Muscle layer of colon (tissue), 2 donors: ENCODE results near the gene MAP4K1.

Experiments
- H3K27ac ChIP-seq: one replicate; pipeline ENCODE4 v1.7.0; 2013; ENCODE audit warnings: low read depth, mild to moderate bottlenecking, low read length, moderate library complexity
- H3K27me3 ChIP-seq, 2 donors: one replicate each; pipeline ENCODE4 v1.7.0; 2013; ENCODE audit warnings: low read length in 2 of 2, mild to moderate bottlenecking in 2 of 2; ENCODE audit not compliant: insufficient read depth in 2 of 2, control insufficient read depth in 1 of 2
- H3K36me3 ChIP-seq: one replicate; pipeline ENCODE4 v1.7.0; 2013; ENCODE audit warnings: mild to moderate bottlenecking, low read length; ENCODE audit not compliant: insufficient read depth
- H3K4me1 ChIP-seq: one replicate; pipeline ENCODE4 v1.7.0; 2013; ENCODE audit warnings: mild to moderate bottlenecking, low read length; ENCODE audit not compliant: insufficient read depth
- H3K4me3 ChIP-seq, 2 donors: one replicate each; pipeline ENCODE4 v1.7.0; 2013; ENCODE audit warnings: low read length in 2 of 2, low read depth in 1 of 2, mild to moderate bottlenecking in 1 of 2, moderate library complexity in 1 of 2
- H3K9ac ChIP-seq: one replicate; pipeline ENCODE4 v1.7.0; 2013; ENCODE audit warnings: low read length
- H3K9me3 ChIP-seq: one replicate; pipeline ENCODE4 v1.7.0; 2013; ENCODE audit warnings: mild to moderate bottlenecking, low read length
- donor health status: abdominal sarcoma.
- donor health status: Adenocarcinoma of cecum.

MAP4K1 gene

GRCh38 chr19:38549061-38549460 lies 68.7 kb downstream of the MAP4K1 start:
- Histone ChIP-seq H3K9ac (no peak overlapping the region), H3K27me3 (no peaks in the 10 kb centered on the region), H3K4me3 (no peak overlapping the region), H3K4me1 (peaks cover 7% of the 10 kb centered on the region), H3K36me3 (no peaks in the 10 kb centered on the region), H3K27ac (no peak overlapping the region), H3K9me3 (no peaks in the 10 kb centered on the region)

GRCh38 chr19:38547421-38547820 lies 70.3 kb downstream of the MAP4K1 start:
- Histone ChIP-seq H3K27me3 (no peaks in the 10 kb centered on the region), H3K4me3 (no peak overlapping the region), H3K9ac (no peak overlapping the region), H3K36me3 (no peaks in the 10 kb centered on the region), H3K27ac (no peak overlapping the region), H3K4me1 (peaks cover 10% of the 10 kb centered on the region), H3K9me3 (no peaks in the 10 kb centered on the region)

GRCh38 chr19:38545596-38545995 lies 72.2 kb downstream of the MAP4K1 start:
- Histone ChIP-seq H3K4me1 (peaks cover 10% of the 10 kb centered on the region), H3K36me3 (no peaks in the 10 kb centered on the region), H3K27me3 (no peaks in the 10 kb centered on the region), H3K9ac (no peak overlapping the region), H3K4me3 (no peak overlapping the region), H3K9me3 (no peaks in the 10 kb centered on the region), H3K27ac (no peak overlapping the region)

- no peak overlapping the region for H3K27ac ChIP-seq
- no peaks in the 10 kb centered on the region for H3K9me3 ChIP-seq
- H3K4me3 ChIP-seq = no peak overlapping the region
- no peak overlapping the region for H3K9ac ChIP-seq
- H3K4me1 ChIP-seq = peaks cover 10% of the 10 kb centered on the region
- H3K36me3 ChIP-seq = no peaks in the 10 kb centered on the region
- H3K27me3 ChIP-seq = no peaks in the 10 kb centered on the region
These were observed 73.0 kb downstream of the MAP4K1 start for GRCh38 chr19:38544569-38545315.

- Histone ChIP-seq H3K9ac (no peak overlapping the region), H3K36me3 (no peaks in the 10 kb centered on the region), H3K4me1 (peaks cover 10% of the 10 kb centered on the region), H3K27ac (no peak overlapping the region), H3K27me3 (no peaks in the 10 kb centered on the region), H3K9me3 (no peaks in the 10 kb centered on the region), H3K4me3 (no peak overlapping the region)
These were observed 73.8 kb downstream of the MAP4K1 start for GRCh38 chr19:38543807-38544568.

GRCh38 chr19:38543286-38543806 lies 74.4 kb downstream of the MAP4K1 start:
- H3K27ac ChIP-seq = no peak overlapping the region
- no peaks in the 10 kb centered on the region for H3K36me3 ChIP-seq
- H3K4me3 ChIP-seq = no peak overlapping the region

GRCh38 chr19:38542040-38542439 lies 75.7 kb downstream of the MAP4K1 start:
- peaks cover 10% of the 10 kb centered on the region for H3K4me1 ChIP-seq
- H3K9ac ChIP-seq = no peak overlapping the region
- no peaks in the 10 kb centered on the region for H3K36me3 ChIP-seq
- H3K27me3 ChIP-seq = no peaks in the 10 kb centered on the region
- H3K4me3 ChIP-seq = no peak overlapping the region
- no peak overlapping the region for H3K27ac ChIP-seq
- no peaks in the 10 kb centered on the region for H3K9me3 ChIP-seq

More at GRCh38 chr19:38543286-38543806, 74.4 kb downstream of the MAP4K1 start:
- Histone ChIP-seq H3K9me3 (no peaks in the 10 kb centered on the region), H3K9ac (no peak overlapping the region), H3K27me3 (no peaks in the 10 kb centered on the region), H3K4me1 (peaks cover 10% of the 10 kb centered on the region)

- H3K27ac ChIP-seq = no peak overlapping the region
These were observed 78.0 kb downstream of the MAP4K1 start for GRCh38 chr19:38539751-38540150.

GRCh38 chr19:38538793-38539528 lies 78.8 kb downstream of the MAP4K1 start:
- peaks cover 2% of the 10 kb centered on the region for H3K4me1 ChIP-seq
- no peaks in the 10 kb centered on the region for H3K36me3 ChIP-seq
- H3K9ac ChIP-seq = no peak overlapping the region
- H3K4me3 ChIP-seq = no peak overlapping the region
- no peak overlapping the region for H3K27ac ChIP-seq
- no peaks in the 10 kb centered on the region for H3K27me3 ChIP-seq
- peaks cover 8% of the 10 kb centered on the region for H3K9me3 ChIP-seq

More at GRCh38 chr19:38539751-38540150, 78.0 kb downstream of the MAP4K1 start:
- Histone ChIP-seq H3K27me3 (no peaks in the 10 kb centered on the region), H3K4me3 (no peak overlapping the region), H3K9me3 (peaks cover 8% of the 10 kb centered on the region), H3K4me1 (peaks cover 10% of the 10 kb centered on the region), H3K9ac (no peak overlapping the region), H3K36me3 (no peaks in the 10 kb centered on the region)

GRCh38 chr19:38538386-38538785 lies 79.4 kb downstream of the MAP4K1 start:
- H3K27ac ChIP-seq = no peak overlapping the region
- H3K4me3 ChIP-seq = no peak overlapping the region
- peaks cover 8% of the 10 kb centered on the region for H3K9me3 ChIP-seq
- no peak overlapping the region for H3K9ac ChIP-seq
- no peaks in the 10 kb centered on the region for H3K36me3 ChIP-seq
- no peaks in the 10 kb centered on the region for H3K27me3 ChIP-seq
- no peaks in the 10 kb centered on the region for H3K4me1 ChIP-seq
